ENCODE results near the gene LRRC74B.
"Not testable (repeated sequence)": the region's sequence is repeated elsewhere in the genome, so short reads cannot be mapped to it uniquely, and the experiment has no call there.

The LRRC74B gene

DNA sequence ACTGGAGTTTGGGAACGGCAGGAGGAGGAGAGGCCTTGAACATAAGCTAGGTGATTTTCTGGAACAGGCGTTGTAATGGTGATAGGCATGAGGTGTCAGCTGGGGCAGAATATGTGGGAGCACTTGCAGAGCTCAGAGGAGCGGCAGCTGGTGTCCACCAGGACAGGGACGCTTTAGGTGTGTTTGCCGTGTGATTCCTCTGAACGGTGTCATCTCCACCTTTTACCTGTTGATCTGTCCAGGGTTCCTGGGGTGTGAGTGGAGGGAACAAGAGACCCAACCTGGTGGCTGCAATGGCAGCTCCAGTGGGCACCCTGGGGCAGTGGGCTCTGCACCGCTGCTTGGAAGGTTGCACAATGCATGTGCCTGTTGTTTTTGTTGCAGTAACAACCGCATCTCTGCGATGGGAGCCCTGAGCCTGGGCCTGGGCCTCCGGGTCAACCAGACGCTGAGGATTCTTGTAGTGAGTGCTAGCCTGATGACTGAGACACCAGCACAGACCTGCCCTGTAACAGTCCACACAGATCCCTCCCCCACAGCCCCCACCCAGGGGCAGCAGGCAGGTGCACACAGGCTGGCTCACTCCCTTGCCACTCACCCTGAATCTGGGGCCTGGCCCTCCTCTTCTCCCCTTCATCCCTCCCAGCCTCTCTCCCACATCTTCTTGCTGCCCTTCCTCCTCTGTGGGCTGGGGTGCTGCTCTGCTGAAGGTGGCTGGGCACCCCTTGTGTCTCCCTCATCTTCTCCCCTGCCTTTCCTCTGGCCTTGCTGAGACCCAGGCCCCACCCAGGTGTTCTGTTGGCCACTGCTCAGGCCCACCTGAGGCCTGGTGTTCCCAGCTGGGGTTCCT, 9.2 kb downstream of the LRRC74B start:
- DNase-seq, result no peak

DNA sequence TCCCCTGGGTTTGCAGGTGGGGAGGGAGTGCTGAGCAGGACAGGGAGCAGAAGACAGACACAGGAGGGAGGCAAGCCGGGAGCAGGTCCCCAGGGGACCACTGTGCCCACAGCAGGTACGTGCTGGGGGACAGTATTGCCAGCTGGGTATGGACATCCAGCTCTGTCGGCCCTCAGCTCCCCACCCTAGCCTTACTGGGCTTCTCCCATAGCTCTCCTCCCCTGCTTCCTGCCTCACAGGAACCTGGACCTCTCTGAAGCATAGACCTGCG, 9.8 kb downstream of the LRRC74B start:
- DNase-seq, result no peak

DNA sequence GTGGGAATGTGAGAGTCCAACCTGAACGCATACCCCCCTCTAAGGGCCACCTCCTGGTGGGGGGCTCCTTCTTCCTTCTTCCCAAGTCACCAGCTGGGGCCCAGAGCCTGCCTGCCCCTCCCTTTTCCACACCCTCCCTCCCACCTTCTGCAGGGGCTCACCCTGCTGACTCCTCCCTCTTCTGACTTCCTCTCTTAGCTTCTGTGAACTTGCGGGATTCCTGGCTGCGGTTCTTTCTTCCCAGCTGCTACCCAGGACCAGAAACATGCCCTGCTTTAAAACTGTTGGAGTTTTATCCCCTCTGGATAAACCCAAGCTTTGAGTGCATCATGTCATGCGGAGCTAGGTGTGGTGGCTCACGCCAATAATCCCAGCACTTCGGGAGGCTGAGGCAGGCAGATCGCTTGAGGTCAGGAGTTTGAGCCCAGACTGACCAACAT, 10.2 kb downstream of the LRRC74B start:
- no peak for DNase-seq

DNA sequence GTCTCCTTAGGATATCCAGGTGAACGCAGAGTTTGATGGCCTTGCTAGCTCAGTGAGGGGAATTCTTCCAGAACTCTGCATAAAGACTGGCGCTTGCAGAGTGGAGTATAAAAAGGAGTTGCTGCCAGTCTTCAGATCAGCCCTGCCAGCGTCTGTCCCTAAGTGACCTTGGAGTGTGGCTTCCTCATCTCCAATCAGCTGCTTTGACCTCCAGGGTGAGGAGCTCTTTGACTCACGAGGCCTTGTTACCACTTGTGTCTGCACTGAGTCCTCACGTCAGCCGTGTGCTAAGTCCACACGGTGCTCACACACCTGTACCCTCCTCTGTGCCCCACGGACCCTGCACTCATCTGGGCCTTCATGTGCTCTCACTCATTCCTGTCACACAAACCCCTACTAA, 14.6 kb downstream of the LRRC74B start:
- DNase-seq, result not testable (repeated sequence)

DNA sequence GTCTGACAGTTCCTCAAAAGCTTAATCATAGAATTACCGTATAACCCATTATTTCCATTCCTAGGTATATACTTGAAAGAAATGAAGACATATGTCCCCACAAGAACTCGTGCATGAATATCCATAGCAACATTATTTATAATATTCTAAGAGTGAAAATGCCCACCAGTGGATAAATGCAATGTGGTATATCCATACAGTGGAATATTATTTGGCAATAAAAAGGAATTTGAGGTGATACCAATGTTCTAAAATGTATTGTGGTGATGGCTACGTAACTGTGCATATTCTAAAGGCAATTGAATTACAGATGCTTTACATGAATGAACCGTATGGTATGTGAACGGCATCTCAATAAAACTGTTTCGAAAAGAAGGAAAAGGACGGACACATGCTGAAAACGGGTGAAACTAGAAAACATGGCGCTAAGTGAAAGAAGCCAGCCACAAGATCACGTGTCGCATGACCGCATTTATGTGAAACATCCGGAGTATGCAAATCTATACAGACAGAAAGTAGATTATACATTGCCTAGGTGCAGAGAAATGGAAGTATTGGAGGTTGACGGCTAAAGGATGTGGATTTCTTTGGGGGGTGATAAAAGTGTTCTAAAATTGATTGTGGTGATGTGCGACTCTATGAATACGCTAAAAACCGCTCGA, 16.0 kb downstream of the LRRC74B start:
- DNase-seq, result not testable (repeated sequence)

DNA sequence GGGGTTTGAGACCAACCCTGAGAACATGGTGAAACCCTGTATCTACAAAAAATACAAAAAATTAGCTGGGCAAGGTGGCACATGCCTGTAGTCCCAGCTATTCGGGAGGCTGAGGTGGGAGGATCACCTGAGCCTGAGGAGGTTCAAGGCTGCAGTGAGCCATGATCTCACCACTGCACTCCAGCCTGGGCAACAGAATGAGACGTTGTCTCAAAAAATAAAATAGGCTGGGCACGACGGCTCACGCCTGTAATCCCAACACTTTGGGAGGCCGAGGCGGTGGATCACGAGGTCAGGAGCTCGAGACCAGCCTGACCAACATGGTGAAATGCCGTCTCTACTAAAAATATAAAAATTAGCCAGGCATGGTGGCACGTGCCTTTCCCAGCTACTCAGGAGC, 18.7 kb downstream of the LRRC74B start:
- DNase-seq, result not testable (repeated sequence)

DNA sequence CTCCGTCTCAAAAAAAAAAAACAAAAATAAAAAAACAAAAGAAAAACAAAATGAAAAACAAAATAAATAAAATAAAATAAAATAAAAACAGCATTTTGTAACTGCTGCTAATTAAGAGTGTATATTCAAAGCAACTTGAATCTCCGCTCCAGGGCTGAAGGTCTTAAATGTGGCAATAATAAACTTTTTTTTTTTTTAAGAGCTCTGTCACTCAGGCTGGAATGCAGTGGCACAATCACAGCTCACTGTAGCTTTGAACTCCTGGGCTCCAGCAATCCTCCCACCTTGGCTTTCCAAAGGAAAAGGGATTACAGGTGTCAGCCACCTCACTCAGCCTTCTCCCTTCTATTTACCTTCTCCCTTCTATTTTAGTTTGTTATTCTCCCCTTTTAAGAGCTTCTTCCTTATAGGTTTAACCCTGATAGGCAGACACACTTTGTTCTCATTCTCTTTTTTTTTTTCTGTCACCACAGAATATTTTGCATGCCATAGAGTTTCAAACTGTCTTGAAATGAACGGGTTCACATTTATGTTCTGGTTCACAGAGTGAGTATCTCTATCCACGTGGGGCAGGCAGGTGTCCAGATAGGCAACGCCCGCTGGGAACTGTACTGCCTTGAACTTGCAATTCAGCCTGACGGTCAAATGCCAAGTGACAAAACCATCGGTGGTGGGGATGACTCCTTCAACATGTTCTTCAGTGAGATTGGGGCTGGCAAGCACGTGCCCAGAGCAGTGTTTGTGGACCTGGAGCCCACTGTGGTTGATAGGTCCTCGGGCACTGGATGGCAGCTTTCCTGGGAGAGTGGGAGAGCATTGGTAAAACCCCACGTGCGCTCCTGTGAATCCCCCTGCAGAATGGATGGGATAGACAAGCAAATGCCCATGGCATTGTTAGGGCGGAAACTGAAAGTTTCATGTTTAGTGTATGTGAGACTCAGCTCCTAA, 19.4 kb downstream of the LRRC74B start:
- DNase-seq, result no peak

DNA sequence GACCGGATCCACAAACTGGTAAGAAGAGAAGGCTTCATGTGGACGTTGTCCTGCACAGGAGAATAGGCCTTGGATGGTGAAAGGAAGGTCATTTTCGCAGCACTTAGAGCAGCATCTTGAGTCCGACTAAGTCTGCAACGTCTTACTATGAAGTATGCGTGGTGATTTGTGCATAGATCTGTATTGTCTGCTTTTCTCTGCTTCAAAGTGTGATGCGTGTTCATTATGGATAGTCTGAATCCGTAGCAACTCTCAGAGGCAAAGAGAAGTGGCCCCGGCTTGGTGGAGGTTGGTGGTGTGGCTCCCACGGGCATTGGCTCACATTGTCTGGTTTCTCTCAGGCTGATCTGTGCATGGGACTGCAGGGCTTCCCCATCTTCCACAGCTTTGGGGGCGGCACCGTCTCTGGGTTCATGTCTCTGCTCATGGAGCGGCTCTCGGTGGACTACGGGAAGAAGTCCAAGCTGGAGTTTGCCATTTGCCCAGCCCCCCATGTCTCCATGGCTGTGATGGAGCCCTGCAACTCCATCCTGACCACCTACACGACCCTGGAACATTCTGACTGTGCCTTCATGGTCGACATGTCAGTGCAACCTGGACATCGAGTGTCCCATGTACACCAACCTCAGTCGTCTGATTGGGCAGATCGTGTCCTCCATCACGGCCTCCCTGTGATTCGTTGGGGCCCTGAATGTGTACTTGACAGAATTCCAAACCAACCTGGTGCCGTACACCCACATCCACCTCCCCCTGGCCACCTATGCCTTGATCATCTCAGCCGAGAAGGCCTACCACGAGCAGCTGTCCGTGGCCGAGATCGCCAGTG, 21.5 kb downstream of the LRRC74B start:
- no peak for DNase-seq

DNA sequence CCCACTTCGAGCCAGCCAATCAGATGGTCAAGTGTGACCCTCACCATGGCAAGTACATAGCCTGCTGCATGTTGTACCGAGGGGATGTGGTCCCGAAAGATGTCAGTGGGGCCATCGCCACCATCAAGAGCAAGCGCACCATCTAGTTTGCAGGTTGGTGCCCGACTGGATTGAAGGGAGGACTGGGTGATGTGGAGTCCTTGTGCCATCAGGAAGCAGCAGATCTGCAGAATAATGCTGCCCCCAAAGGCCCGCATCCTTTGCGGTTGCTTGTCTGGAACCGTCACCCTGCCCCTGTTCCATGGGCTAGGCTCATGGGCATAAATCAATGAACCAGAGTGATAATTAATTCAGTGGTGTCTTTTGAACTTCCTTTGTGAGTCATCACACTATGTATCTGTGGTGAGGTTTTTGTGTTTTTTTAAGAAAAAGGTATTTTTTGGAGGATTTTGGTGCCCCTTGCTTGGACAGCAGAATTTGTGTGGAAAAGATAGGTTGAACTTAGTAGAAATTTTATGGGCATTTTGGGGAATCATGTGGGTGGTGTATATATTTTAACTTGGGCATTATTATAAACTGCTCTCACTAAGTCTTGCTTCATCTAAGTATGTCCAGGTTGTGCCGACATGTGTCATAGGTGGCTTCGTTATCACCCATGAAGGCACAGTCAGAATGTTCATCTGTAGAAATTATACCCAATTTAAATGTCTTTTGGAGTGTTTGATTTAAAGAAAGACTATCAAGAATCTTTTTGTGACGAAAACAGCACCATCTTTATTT, 22.3 kb downstream of the LRRC74B start:
- no peak for DNase-seq

DNA sequence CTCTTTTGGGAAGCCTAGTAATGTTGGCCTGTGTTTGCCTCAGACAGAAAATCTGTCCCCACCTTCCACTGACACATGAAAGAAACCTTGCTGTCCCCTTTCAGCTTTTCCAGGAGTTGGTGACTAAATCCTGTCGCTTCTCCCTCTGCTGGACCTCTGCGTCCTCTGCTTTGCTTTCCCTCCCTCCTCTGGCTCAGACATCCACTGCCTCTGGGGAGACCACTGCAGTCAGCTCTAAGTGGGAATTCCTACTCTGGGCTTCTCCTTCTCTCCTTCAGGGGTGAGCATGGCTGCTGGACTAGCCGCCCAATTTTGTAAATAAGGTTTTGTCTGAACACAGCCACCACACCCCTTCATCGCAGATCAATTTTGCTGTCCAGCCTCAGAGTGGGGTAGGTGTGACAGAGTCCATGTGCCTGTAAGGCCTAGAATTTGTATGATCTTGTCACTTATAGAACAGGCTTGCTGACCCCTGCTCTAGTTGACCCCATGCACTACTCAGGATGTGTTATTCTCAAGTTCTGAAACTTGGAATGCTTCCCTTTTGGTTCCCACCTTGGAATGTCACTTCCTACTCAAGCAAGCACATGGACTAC, 23.0 kb downstream of the LRRC74B start:
- no peak for DNase-seq

DNA sequence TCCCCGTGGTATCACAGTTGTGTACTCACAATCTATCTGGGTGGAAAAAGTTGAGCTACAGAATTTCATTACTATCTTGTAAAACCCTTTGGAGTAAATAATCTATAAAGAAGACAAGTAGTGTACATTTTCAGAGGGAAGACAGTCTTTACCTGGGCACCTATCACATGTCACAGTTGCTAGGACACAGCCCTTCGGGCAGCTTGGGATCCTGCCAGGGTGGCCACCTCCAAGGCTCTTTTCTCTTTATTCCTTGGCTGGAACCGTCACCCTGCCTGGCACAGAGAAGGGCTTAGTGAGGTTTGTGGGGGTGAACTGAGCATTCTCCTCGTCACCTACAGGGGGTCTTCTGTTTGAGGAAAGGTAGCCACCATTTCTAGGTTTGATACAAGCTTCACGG, 23.6 kb downstream of the LRRC74B start:
- no peak for DNase-seq

DNA sequence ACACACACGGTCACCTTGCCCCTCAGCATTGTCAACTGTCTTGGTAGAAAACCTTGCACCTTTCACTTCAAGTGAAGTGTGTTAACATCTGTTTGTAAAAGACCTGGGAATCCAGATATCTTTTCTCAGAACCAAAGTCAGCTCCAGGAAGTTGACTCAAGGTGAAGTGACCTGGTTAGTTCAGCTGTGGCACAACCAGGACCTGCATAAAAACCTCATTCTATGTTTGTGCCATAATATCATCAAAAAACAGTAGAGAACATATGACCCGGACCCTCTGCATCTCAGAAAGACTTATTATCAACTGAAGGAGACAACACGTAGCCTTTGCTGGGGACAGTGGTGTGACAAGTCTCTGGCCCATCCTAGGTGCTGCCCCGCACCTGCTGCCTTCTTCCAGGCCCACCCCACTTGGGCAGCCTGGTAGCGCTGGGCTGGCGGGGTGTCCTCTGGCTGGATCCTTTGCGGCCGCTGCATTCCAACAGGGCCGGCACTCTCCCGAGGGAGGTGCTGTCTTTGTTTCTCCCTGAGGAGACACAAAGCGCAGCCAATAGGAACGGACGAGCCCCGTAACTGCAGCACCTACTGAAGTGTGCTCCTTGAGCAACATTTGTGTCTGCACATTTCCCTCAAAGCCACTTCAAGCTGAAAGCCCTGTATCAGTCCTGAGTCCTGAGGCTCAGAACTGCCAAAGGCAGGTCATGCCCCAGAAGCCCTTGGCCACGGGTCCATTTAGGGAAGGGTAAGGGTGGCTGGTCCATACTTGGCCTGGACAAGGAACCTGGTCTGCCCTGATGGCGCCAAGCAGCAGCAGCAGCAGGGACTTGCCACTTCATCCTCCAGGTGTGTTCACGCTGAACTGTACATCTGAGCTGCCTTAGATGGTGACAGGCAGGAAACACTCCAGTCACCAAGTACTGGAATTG, 25.2 kb downstream of the LRRC74B start:
- DNase-seq, result no peak

DNA sequence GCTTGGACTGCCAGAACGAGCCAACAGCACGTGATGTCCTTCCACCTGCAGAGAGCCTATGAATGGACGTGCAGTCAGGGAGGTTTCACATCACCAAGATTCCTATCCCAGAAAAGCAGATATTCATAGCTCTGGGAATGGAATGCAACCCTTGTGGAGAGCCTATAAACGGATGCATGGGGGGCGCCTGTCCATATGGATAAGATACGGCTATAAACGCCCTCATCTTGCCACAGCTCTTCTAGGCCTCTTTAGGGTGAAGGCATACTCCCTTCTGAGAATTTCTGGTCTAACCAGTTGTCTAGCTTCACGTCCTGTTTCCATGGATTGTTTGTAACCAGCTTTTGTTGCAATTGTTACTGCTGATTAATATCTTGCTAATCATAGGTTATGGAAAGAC, 26.1 kb downstream of the LRRC74B start:
- DNase-seq, result not testable (repeated sequence)

DNA sequence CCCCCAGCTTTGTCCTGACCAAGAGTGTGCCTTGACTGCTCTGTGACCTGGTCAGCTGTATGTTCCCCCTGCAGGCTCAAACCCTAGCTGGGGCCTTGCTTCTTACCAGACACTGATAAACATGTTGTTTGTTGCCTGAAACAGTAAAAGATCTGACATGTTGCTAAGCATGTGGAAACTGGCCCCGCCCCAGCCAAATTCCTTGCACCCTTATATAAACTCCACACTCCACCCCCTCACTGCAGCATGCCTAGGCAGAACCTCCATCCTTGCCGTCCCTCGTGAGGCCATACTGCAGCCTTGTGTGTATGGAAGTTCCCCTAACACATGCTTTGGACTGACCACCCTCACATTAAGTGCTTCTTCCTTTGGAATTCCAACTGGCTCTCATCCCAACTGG, 27.3 kb downstream of the LRRC74B start:
- DNase-seq, result no peak

DNA sequence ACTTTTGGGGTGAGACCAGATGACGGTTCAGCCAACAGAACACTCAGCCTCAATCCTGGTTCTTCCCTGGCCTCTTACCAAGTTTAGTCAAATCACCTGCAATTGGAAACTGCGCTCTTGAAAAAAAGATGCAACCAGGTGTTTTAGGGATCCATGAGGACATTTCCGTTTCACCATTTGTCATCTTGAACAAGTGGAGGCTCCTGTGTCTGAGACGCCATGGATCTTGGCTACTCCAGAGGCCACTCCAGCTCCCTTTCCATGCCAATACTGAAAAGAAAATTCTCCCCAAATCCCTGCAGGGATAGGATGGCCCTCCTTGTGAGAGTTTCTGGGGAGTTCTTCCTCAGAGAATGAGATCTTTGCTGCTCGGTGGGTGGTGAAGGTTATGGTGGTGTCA, 27.7 kb downstream of the LRRC74B start:
- DNase-seq, result no peak

DNA sequence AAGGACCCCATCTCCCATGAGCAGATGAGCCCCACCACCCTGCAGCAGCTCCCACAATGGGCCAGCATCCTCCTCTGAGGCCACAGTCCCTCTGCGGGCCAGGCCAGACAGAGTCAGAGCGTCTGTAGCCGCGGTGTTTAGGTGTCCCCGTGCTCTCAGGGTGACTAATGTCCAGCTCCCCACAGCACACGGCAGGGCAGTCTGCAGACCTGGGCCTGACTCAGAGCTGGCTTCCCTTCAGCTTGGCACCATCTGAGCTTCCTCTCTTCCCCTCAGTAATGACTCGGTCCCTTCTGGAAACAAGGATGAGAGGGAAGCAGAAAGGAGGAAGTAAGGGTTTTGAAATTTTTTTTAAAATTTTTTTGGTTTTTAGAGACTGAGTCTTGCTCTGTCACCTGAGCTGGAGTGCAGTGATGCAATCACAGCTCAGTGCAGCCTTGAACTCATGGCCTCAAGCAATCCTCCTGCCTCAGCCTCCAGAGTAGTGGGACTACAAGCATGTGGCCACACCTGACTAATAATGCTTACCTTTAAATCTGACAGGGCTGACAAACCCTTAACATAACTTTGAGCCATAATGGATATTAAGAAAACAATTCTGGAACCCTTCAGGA, 28.5 kb downstream of the LRRC74B start:
- DNase-seq, result no peak

DNA sequence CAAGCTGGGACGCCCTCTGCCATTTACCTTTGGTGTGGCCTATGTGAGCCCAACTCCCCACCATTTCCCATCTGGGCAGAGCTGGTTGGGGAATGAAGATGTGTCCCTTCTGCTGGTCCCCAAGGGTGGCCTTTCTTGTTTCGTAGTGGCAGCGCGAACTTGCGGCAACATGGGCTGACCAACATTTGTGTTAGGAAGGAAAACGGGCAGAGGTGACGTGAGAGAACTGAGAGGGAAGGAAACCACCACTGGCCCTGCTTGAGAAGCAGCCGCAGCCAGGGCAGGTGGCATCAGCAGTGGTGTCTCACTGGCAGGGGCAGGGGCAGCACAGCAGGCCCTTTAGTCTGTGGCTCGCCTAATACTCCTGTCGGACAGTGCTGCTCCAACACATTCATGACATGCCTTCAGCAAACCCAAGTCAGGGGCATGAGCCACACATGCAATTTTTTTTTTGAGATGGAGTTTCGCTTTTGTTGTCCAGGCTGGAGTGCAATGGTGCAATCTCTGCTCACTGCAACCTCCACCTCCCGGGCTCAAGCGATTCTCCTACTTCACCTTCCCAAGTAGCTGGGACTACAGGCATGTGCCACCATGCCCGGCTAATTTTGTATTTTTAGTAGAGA, 29.9 kb downstream of the LRRC74B start:
- no peak for DNase-seq

DNA sequence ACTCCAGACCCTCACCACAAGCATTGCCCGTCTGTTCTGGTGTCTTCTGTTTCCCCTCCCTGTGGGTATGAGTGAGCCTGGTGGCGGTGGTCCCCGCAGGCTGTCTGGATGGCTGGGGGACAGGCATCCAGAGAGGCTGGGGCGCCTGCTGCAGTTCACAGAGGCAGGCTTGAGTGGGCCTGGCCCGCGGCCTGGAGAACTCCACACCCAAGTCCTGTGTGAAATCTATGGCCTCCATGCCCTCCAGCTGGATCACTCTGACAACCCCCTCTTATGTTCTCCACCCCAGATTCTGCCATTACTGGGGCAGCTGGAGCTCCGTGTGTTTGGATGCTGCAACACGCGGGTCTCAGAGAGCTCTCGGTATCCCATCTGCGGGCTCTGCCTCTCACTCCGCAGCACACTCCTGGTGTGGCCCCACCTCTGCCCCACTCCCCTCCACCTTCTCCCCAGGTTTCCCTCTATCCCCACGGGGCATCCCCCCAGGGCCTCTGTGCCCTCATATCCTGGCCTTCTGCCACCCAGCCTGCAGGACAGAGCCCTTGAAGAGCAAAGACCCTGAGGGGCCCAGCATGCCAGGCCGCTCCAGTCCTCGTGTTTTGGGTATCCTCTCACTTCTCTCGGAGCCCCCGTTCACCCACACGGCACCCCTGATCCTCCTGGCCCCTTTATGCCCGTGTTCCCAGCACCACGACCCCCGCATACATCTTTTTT, 31.3 kb downstream of the LRRC74B start:
- no peak for DNase-seq
